Measurements from ENCODE around the gene ANKMY2. TPM values are rescaled to one million over a fixed set of nuclear protein-coding genes. Genes with fewer than 3 reads are reported as not detected.
"Not testable (repeated sequence)": the region's sequence is repeated elsewhere in the genome, so short reads cannot be mapped to it uniquely, and the experiment has no call there.

Gene ANKMY2
- 16.9 TPM for polyA plus RNA-seq

GRCh38 chr7:16645593-16646471, at the start of gene ANKMY2, which contains the start of gene BZW2:
TSS of gene ANKMY2 (minus strand) at chr7:16645754. CDS start at chr7:16645573, 181 bp downstream.
TSS of gene BZW2 (plus strand) at chr7:16646181. CDS start at chr7:16665444, 19,263 bp downstream.
- H3K4me1 Mint-ChIP-seq: peaks cover 28 to 50% (median 38%) of the 10 kb centered on the region in 3 donors
- H3K4me3 Mint-ChIP-seq: peak within 1 kb of the TSS; percentile 87 to 100 (median 100)
- H3K27ac Mint-ChIP-seq: peak within 1 kb of the TSS; percentile 80 to 99 (median 97)
- H3K36me3 Mint-ChIP-seq: peaks cover 2% of the 10 kb centered on the region
- H3K27me3 Mint-ChIP-seq: no peaks in the 10 kb centered on the region
- H3K9me3 Mint-ChIP-seq: no peaks in the 10 kb centered on the region

- peaks cover 2% of the 10 kb centered on the region for H3K36me3 Mint-ChIP-seq
- no peaks in the 10 kb centered on the region for H3K4me1 Mint-ChIP-seq
- H3K27me3 Mint-ChIP-seq: no peaks in the 10 kb centered on the region
- H3K4me3 Mint-ChIP-seq: peak overlapping the region in 1 of 4 donors; percentile 6
- no peaks in the 10 kb centered on the region for H3K9me3 Mint-ChIP-seq
- H3K27ac Mint-ChIP-seq: no peak overlapping the region
These were observed 49.3 kb upstream of the ANKMY2 start for GRCh38 chr7:16694806-16695205.

GRCh38 chr7:16693601-16694318, 48.2 kb upstream of the ANKMY2 start:
- no peaks in the 10 kb centered on the region for H3K9me3 Mint-ChIP-seq
- no peak overlapping the region for H3K4me3 Mint-ChIP-seq
- H3K36me3 Mint-ChIP-seq: peaks cover 2% of the 10 kb centered on the region
- H3K27me3 Mint-ChIP-seq: no peaks in the 10 kb centered on the region
- H3K27ac Mint-ChIP-seq: no peak overlapping the region
- H3K4me1 Mint-ChIP-seq: no peaks in the 10 kb centered on the region

- Mint-ChIP-seq H3K9me3 (no peaks in the 10 kb centered on the region), H3K36me3 (peaks cover under 1% of the 10 kb centered on the region), H3K4me1 (no peaks in the 10 kb centered on the region), H3K27ac (no peak overlapping the region), H3K4me3 (no peak overlapping the region), H3K27me3 (no peaks in the 10 kb centered on the region)
These were observed 45.7 kb upstream of the ANKMY2 start for GRCh38 chr7:16691241-16691640.

GRCh38 chr7:16688249-16688648, 42.7 kb upstream of the ANKMY2 start:
- no peaks in the 10 kb centered on the region for H3K9me3 Mint-ChIP-seq
- H3K4me3 Mint-ChIP-seq: no peak overlapping the region
- peaks cover 18 to 21% (median 20%) of the 10 kb centered on the region in 3 donors for H3K4me1 Mint-ChIP-seq
- H3K27me3 Mint-ChIP-seq: no peaks in the 10 kb centered on the region
- H3K27ac Mint-ChIP-seq: peak overlapping the region in 2 of 3 donors; percentile 61 to 72
- peaks cover 8% of the 10 kb centered on the region for H3K36me3 Mint-ChIP-seq

- Mint-ChIP-seq H3K36me3 (peaks cover 20% of the 10 kb centered on the region), H3K27ac (peak overlapping the region; percentile 52 to 76 (median 69)), H3K4me3 (peak overlapping the region in 3 of 4 donors; percentile 51 to 77 (median 72)), H3K27me3 (no peaks in the 10 kb centered on the region), H3K9me3 (no peaks in the 10 kb centered on the region), H3K4me1 (peaks cover 18 to 21% (median 20%) of the 10 kb centered on the region in 3 donors)
These were observed 40.0 kb upstream of the ANKMY2 start for GRCh38 chr7:16685535-16685934.

- no peaks in the 10 kb centered on the region for H3K9me3 Mint-ChIP-seq
- no peaks in the 10 kb centered on the region for H3K27me3 Mint-ChIP-seq
- H3K4me3 Mint-ChIP-seq: peak overlapping the region in 3 of 4 donors; percentile 28 to 77 (median 72)
- peaks cover 20% of the 10 kb centered on the region for H3K36me3 Mint-ChIP-seq
- H3K27ac Mint-ChIP-seq: peak overlapping the region; percentile 52 to 76 (median 54)
- H3K4me1 Mint-ChIP-seq: peaks cover 18 to 21% (median 20%) of the 10 kb centered on the region in 3 donors
These were observed 39.4 kb upstream of the ANKMY2 start for GRCh38 chr7:16684935-16685334.

GRCh38 chr7:16678645-16679566, 33.4 kb upstream of the ANKMY2 start:
- not testable (repeated sequence) for H3K4me3 Mint-ChIP-seq, H3K9me3 Mint-ChIP-seq, H3K4me1 Mint-ChIP-seq, H3K27ac Mint-ChIP-seq, H3K27me3 Mint-ChIP-seq
- H3K36me3 Mint-ChIP-seq: peaks cover 22% of the 10 kb centered on the region

- no peaks in the 10 kb centered on the region for H3K27me3 Mint-ChIP-seq
- peaks cover 22% of the 10 kb centered on the region for H3K36me3 Mint-ChIP-seq
- no peaks in the 10 kb centered on the region for H3K4me1 Mint-ChIP-seq
These were observed 32.5 kb upstream of the ANKMY2 start for GRCh38 chr7:16677978-16678494.

GRCh38 chr7:16675277-16675676, 29.7 kb upstream of the ANKMY2 start:
- peaks cover 17% of the 10 kb centered on the region for H3K36me3 Mint-ChIP-seq
- no peak overlapping the region for H3K27ac Mint-ChIP-seq
- H3K27me3 Mint-ChIP-seq: no peaks in the 10 kb centered on the region
- H3K9me3 Mint-ChIP-seq: no peaks in the 10 kb centered on the region
- no peak overlapping the region for H3K4me3 Mint-ChIP-seq
- peaks cover 0 to 3% (median 0%) of the 10 kb centered on the region in 3 donors for H3K4me1 Mint-ChIP-seq

More at GRCh38 chr7:16677978-16678494, 32.5 kb upstream of the ANKMY2 start:
- H3K27ac Mint-ChIP-seq: no peak overlapping the region
- H3K4me3 Mint-ChIP-seq: no peak overlapping the region
- no peaks in the 10 kb centered on the region for H3K9me3 Mint-ChIP-seq

- peaks cover 0 to 4% (median 0%) of the 10 kb centered on the region in 3 donors for H3K4me1 Mint-ChIP-seq
- H3K9me3 Mint-ChIP-seq: peaks cover 0 to 2% (median 0%) of the 10 kb centered on the region in 3 donors
- H3K36me3 Mint-ChIP-seq: peaks cover 18% of the 10 kb centered on the region
- H3K27ac Mint-ChIP-seq: no peak overlapping the region
- peak overlapping the region in 1 of 4 donors; percentile 58 for H3K4me3 Mint-ChIP-seq
- no peaks in the 10 kb centered on the region for H3K27me3 Mint-ChIP-seq
These were observed 26.3 kb upstream of the ANKMY2 start for GRCh38 chr7:16671811-16672210.

- peaks cover 0 to 4% (median 0%) of the 10 kb centered on the region in 3 donors for H3K4me1 Mint-ChIP-seq
- H3K27ac Mint-ChIP-seq: no peak overlapping the region
- peaks cover 0 to 2% (median 0%) of the 10 kb centered on the region in 3 donors for H3K9me3 Mint-ChIP-seq
- no peak overlapping the region for H3K4me3 Mint-ChIP-seq
- H3K36me3 Mint-ChIP-seq: peaks cover 16% of the 10 kb centered on the region
- H3K27me3 Mint-ChIP-seq: no peaks in the 10 kb centered on the region
These were observed 25.3 kb upstream of the ANKMY2 start for GRCh38 chr7:16670731-16671344.

GRCh38 chr7:16670021-16670420, 24.5 kb upstream of the ANKMY2 start:
- H3K4me3 Mint-ChIP-seq: no peak overlapping the region
- peaks cover 0 to 2% (median 0%) of the 10 kb centered on the region in 3 donors for H3K9me3 Mint-ChIP-seq
- no peak overlapping the region for H3K27ac Mint-ChIP-seq
- no peaks in the 10 kb centered on the region for H3K27me3 Mint-ChIP-seq
- H3K36me3 Mint-ChIP-seq: peaks cover 16% of the 10 kb centered on the region
- peaks cover 0 to 4% (median 0%) of the 10 kb centered on the region in 3 donors for H3K4me1 Mint-ChIP-seq

GRCh38 chr7:16669581-16669980, 24.0 kb upstream of the ANKMY2 start:
- Mint-ChIP-seq H3K27ac (no peak overlapping the region), H3K9me3 (peaks cover 0 to 2% (median 0%) of the 10 kb centered on the region in 3 donors), H3K4me1 (peaks cover 0 to 4% (median 0%) of the 10 kb centered on the region in 3 donors), H3K4me3 (no peak overlapping the region), H3K27me3 (no peaks in the 10 kb centered on the region), H3K36me3 (peaks cover 16% of the 10 kb centered on the region)
